Measurements from ENCODE around the gene SFI1.
"Not testable (repeated sequence)": the region's sequence is repeated elsewhere in the genome, so short reads cannot be mapped to it uniquely, and the experiment has no call there.

Gene SFI1

DNA sequence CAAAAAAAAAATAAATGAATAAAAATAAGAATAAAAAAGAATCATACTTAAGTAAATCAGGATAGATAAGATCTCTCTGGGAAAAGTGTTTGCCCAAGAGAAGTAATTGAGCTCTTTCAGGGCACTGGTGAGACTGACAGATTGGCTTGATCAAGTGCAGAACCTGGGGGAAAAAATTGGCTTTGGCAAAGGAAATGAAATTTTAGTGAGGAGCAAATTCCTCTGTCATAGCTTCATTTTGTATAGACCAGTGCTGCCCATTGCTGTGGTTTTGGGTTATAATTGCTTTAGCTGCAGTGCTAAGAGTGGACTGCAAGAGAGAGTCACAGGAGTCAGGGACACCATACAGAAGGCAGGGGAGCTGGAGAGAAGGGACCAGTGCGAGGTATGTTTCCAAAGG is 35.7 kb downstream of the SFI1 start:
- Histone ChIP-seq H3K9me3 (ENCODE audit: control insufficient read depth, insufficient read depth, low read length) (no peaks in the 10 kb centered on the region), H3K9ac (ENCODE audit: low read depth, low read length) (no peak overlapping the region), H3K4me3 (ENCODE audit: low read depth, low read length) (no peak overlapping the region), H3K4me1 (ENCODE audit: control insufficient read depth, insufficient read depth, low read length) (no peaks in the 10 kb centered on the region), H3K36me3 (ENCODE audit: control insufficient read depth, insufficient read depth, low read length) (no peaks in the 10 kb centered on the region), H3K27me3 (ENCODE audit: control insufficient read depth, insufficient read depth, low read length) (no peaks in the 10 kb centered on the region)

DNA sequence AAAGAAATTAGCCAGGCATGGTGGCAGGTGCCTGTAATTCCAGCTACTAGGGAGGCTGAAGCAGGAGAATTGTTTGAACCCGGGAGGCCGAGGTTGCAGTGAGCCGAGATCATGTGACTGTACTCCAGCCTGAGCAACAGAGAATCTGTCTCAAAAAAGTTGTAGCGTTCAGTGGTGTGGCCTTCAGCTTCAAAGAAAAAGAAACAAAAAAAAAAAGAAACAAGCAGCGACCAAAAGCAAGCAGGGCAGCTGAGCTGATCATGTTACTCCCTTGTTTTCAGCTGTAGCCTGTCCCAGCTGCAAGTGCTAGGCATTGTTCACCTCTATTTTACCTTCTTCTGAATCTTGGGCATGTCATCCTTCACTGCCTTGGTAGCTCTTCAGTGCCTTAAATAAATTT is 37.0 kb downstream of the SFI1 start:
- Histone ChIP-seq H3K27me3 (ENCODE audit: control insufficient read depth, insufficient read depth, low read length) (no peaks in the 10 kb centered on the region), H3K9ac (ENCODE audit: low read depth, low read length) (no peak overlapping the region), H3K36me3 (ENCODE audit: control insufficient read depth, insufficient read depth, low read length) (no peaks in the 10 kb centered on the region), H3K9me3 (ENCODE audit: control insufficient read depth, insufficient read depth, low read length) (no peaks in the 10 kb centered on the region), H3K4me1 (ENCODE audit: control insufficient read depth, insufficient read depth, low read length) (no peaks in the 10 kb centered on the region), H3K4me3 (ENCODE audit: low read depth, low read length) (no peak overlapping the region)

DNA sequence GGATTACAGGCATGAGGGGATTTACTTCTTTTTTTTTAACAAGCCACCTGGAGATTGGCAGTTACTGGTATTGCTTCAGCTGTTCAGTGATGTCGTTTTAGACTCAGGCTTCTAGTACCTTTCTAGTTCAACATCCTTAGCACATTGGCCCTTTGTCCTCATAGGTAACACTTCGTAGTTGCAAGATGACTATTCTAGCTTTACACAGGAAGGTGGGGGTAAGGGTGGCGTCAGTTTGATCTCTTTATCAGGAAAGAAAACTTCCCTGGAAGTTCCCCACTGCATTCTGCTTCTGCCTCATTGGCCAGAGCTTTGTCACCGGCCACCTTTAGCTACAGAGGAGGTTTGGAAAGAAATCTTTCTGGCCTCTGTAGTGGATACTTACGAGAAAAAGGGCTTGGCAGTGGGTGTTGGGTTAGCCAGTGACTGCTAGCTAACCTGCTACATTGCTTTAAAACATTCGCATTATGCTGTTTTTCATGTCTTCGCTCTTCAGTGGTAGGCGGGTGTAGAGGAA is 40.7 kb downstream of the SFI1 start:
- Histone ChIP-seq H3K4me1 (ENCODE audit: control insufficient read depth, insufficient read depth, low read length) (no peaks in the 10 kb centered on the region), H3K9ac (ENCODE audit: low read depth, low read length) (no peak overlapping the region), H3K9me3 (ENCODE audit: control insufficient read depth, insufficient read depth, low read length) (no peaks in the 10 kb centered on the region), H3K36me3 (ENCODE audit: control insufficient read depth, insufficient read depth, low read length) (no peaks in the 10 kb centered on the region), H3K4me3 (ENCODE audit: low read depth, low read length) (no peak overlapping the region), H3K27me3 (ENCODE audit: control insufficient read depth, insufficient read depth, low read length) (no peaks in the 10 kb centered on the region)

DNA sequence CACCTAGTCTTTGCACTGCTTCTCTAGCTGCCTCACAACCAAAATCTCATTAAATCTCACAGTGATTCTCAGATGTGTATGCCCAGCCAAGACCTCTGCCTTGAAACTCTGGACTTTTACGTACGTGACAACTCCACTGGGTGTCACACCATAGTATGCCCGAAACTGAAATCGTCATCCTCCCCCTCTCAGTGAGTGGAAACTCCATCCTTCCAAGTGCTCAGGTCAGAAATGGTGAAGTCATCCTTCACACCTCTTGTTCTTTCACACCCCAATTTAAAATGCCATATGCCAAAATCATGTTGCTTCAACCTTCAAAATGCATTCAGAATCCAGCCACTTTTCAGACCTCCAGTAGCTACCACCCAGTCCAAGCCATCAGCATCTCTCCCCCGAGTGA is 42.5 kb downstream of the SFI1 start:
- Histone ChIP-seq H3K36me3 (ENCODE audit: control insufficient read depth, insufficient read depth, low read length) (no peaks in the 10 kb centered on the region), H3K27me3 (ENCODE audit: control insufficient read depth, insufficient read depth, low read length) (no peaks in the 10 kb centered on the region)

DNA sequence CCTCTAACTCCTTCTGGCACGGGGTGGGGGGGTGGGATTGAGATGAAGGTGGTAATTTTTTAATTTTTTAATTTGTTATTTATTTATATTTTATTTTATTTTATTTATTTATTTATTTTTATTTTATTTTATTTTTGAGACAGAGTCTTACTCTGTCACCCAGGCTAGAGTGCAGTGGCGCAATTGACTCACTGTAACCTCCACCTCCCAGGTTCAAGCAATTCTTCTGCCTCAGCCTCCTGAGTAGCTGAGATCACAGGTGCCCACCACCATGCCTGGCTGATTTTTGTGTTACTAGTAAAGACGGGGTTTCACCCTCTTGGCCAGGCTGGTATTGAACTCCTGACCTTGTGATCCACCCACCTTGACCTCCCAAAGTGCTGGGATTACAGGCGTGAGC is 43.8 kb downstream of the SFI1 start:
- H3K4me1 ChIP-seq (ENCODE audit: control insufficient read depth, insufficient read depth, low read length); H3K4me3 ChIP-seq (ENCODE audit: low read depth, low read length); H3K9me3 ChIP-seq (ENCODE audit: control insufficient read depth, insufficient read depth, low read length); H3K27me3 ChIP-seq (ENCODE audit: control insufficient read depth, insufficient read depth, low read length); H3K36me3 ChIP-seq (ENCODE audit: control insufficient read depth, insufficient read depth, low read length); H3K9ac ChIP-seq (ENCODE audit: low read depth, low read length): not testable (repeated sequence)

More for the DNA sequence above, 42.5 kb downstream of the SFI1 start:
- H3K9me3 ChIP-seq (ENCODE audit: control insufficient read depth, insufficient read depth, low read length), result no peaks in the 10 kb centered on the region
- no peak overlapping the region for H3K9ac ChIP-seq (ENCODE audit: low read depth, low read length)
- H3K4me1 ChIP-seq (ENCODE audit: control insufficient read depth, insufficient read depth, low read length), result no peaks in the 10 kb centered on the region
- no peak overlapping the region for H3K4me3 ChIP-seq (ENCODE audit: low read depth, low read length)

DNA sequence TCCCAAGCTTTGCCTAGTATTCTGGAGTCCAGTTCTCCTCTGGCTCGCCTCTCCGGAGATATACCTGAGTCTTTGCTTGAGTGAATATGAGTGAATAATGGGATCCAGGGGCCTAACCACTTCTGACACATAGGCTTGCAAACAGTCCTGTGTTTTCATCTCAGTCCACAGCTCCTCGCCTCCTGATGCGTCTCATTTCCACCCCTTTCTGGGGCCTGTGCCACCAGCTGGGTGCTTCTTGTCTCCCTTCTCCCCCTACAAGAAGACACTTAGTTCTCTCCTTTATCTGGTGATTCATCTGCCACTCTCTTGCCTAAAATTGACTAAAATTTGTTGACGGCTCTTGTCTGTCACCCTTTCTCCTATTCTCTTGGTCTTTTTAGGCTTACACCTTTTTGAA is 44.6 kb downstream of the SFI1 start:
- Histone ChIP-seq H3K36me3 (ENCODE audit: control insufficient read depth, insufficient read depth, low read length) (no peaks in the 10 kb centered on the region), H3K4me1 (ENCODE audit: control insufficient read depth, insufficient read depth, low read length) (no peaks in the 10 kb centered on the region)

DNA sequence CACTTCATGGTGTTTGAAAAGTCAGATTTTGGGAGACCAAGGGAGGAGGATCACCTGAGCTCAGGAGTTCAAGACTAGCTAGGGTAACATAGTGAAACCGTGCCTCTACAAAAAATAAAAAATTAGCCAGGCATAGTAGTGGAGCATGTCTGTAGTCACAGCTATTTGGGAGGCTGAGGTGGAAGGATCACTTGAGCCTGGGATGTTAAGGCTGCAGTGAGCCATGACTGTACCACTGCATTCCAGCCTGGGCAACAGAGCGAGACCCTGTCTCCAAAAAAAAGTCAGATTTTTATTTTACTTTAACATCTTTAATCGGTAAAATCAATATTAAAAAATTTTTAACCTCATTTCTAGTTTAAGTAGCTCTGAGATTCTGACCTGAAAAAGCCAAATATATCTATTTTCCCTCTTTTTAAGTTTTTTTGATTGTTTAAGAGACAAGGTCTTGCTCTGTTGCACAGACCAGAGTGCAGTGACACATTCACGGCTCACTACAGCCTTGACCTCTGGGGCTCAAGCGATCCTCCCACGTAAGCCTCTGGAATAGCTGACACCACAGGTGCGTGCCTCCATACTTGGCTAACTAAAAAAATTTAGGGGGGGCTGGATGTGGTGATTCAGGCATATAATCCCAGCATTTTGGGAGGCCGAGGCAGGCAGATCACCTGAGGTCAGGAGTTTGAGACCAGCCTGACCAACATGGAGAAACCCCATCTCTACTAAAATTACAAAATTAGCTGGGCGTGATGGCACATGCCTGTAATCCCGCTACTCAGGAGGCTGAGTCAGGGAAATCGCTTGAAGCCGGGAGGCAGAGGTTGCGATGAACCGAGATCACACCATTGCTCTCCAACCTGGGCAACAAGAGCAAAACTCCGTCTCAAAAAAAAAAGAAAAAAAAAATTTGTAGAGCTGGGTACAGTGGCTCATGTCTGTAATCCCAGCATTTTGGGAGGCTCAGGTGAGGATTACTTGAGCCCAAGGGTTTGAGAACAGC is 48.4 kb downstream of the SFI1 start:
- Histone ChIP-seq H3K4me3 (ENCODE audit: low read depth, low read length) (no peak overlapping the region), H3K4me1 (ENCODE audit: control insufficient read depth, insufficient read depth, low read length) (no peaks in the 10 kb centered on the region), H3K9ac (ENCODE audit: low read depth, low read length) (no peak overlapping the region), H3K27me3 (ENCODE audit: control insufficient read depth, insufficient read depth, low read length) (no peaks in the 10 kb centered on the region), H3K36me3 (ENCODE audit: control insufficient read depth, insufficient read depth, low read length) (no peaks in the 10 kb centered on the region), H3K9me3 (ENCODE audit: control insufficient read depth, insufficient read depth, low read length) (no peaks in the 10 kb centered on the region)

More for the DNA sequence above, 44.6 kb downstream of the SFI1 start:
- Histone ChIP-seq H3K9me3 (ENCODE audit: control insufficient read depth, insufficient read depth, low read length) (no peaks in the 10 kb centered on the region), H3K4me3 (ENCODE audit: low read depth, low read length) (no peak overlapping the region), H3K9ac (ENCODE audit: low read depth, low read length) (no peak overlapping the region), H3K27me3 (ENCODE audit: control insufficient read depth, insufficient read depth, low read length) (no peaks in the 10 kb centered on the region)

DNA sequence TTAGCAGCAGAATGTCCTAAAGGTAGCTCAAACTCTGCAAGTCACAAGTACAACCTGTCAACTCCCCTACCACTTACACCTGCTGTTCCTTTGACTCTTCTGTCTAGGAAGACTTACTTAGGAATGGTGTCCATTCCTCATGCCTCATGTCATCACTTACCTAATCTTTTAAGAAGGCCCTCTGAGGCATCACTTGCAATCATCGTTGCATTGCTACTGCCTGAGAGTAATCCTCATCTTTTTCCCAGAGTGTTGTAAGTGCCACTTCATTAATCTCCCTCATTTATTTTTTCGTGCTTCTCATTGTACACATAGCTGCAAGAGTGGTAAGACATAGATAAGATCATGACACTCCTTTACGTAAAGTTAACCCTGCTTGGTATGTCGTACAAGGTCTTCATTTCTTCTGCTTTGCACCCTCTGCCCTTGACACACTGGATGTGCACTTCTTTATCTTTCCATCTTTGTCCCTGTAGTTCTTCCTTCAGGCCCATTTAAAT is 54.6 kb downstream of the SFI1 start:
- Histone ChIP-seq H3K4me3 (ENCODE audit: low read depth, low read length) (no peak overlapping the region), H3K36me3 (ENCODE audit: control insufficient read depth, insufficient read depth, low read length) (peaks cover 3% of the 10 kb centered on the region), H3K9me3 (ENCODE audit: control insufficient read depth, insufficient read depth, low read length) (no peaks in the 10 kb centered on the region), H3K4me1 (ENCODE audit: control insufficient read depth, insufficient read depth, low read length) (no peaks in the 10 kb centered on the region), H3K9ac (ENCODE audit: low read depth, low read length) (no peak overlapping the region), H3K27me3 (ENCODE audit: control insufficient read depth, insufficient read depth, low read length) (no peaks in the 10 kb centered on the region)

DNA sequence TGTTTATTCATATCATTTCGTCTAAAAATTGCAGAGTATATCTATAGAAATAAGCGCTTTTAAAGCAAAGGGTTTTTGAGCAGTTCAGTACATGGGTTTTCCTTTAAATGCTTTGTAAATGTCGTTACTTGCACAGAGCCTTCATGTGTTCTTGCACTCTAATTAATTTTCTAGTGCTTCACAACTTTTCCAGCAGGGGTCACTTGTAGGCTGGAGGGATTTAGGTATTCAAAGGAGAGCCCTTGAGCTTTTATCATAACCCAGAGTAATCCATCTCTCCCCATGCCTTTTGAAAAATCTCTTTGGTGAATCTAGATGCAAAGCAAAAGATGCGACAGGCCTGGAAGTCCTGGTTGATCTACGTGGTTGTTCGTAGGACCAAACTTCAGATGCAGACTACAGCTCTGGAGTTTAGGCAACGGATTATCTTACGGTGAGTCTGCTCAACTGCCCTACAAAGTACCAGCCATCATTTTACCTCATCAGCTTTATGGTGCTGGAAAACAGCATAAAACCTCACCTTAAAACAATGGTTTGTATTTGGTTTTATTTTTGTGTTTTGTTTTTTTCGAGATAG is 60.4 kb downstream of the SFI1 start:
- no peaks in the 10 kb centered on the region for H3K4me1 ChIP-seq (ENCODE audit: control insufficient read depth, insufficient read depth, low read length)
- H3K4me3 ChIP-seq (ENCODE audit: low read depth, low read length), result no peak overlapping the region
- H3K27me3 ChIP-seq (ENCODE audit: control insufficient read depth, insufficient read depth, low read length), result no peaks in the 10 kb centered on the region
- no peaks in the 10 kb centered on the region for H3K9me3 ChIP-seq (ENCODE audit: control insufficient read depth, insufficient read depth, low read length)
- no peaks in the 10 kb centered on the region for H3K36me3 ChIP-seq (ENCODE audit: control insufficient read depth, insufficient read depth, low read length)
- no peak overlapping the region for H3K9ac ChIP-seq (ENCODE audit: low read depth, low read length)

DNA sequence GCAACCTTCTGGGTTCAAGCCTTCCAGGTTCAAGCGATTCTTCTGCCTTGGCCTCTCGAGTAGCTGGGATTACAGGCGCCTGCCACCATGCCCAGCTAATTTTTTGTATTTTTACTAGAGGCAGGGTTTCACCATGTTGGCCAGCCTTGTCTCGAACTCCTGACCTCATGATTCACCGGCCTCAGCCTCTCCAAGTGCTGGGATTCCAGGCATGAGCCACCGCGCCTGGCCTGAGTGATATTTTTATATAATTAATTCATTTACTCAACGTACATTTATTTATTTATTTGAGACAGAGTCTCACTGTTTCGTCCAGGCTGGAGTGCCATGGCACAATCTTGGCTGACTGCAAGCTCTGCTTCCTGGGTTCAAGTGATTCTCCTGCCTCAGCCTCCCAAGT is 62.2 kb downstream of the SFI1 start:
- not testable (repeated sequence) for H3K9me3 ChIP-seq (ENCODE audit: control insufficient read depth, insufficient read depth, low read length); H3K36me3 ChIP-seq (ENCODE audit: control insufficient read depth, insufficient read depth, low read length); H3K4me1 ChIP-seq (ENCODE audit: control insufficient read depth, insufficient read depth, low read length); H3K27me3 ChIP-seq (ENCODE audit: control insufficient read depth, insufficient read depth, low read length); H3K4me3 ChIP-seq (ENCODE audit: low read depth, low read length); H3K9ac ChIP-seq (ENCODE audit: low read depth, low read length)

DNA sequence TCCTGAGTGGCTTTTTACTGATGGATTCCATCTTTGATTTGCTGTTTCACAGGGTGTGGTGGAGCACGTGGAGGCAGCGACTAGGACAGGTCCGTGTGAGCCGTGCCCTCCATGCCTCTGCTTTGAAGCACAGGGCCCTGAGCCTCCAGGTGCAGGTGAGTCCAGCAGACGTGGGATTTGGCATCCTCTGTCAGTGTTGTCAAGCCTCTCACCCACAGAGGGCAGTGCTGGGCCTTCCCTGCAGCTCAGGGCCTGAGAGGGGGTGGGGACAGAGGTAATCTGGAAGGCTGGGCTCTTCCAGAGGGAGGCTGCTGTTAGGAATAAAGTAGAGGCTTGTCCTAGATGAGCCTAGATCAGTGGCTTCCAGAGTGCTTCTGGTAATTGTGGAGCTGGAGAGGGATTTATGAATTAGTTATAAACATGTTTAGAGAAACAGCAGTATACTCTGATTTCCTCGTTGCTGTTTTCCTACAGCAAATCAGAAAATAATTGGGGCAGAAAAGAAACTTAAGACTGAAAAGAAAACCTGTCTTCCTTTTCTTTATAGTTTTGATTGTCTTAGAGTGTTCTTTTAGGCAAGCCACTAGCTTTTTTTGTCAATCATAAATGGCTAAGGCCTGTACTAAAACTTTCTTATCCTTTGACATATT is 65.0 kb downstream of the SFI1 start:
- Histone ChIP-seq H3K36me3 (ENCODE audit: control insufficient read depth, insufficient read depth, low read length) (no peaks in the 10 kb centered on the region), H3K9ac (ENCODE audit: low read depth, low read length) (no peak overlapping the region)

More for the DNA sequence above, 65.0 kb downstream of the SFI1 start:
- Histone ChIP-seq H3K27me3 (ENCODE audit: control insufficient read depth, insufficient read depth, low read length) (no peaks in the 10 kb centered on the region), H3K4me3 (ENCODE audit: low read depth, low read length) (no peak overlapping the region), H3K9me3 (ENCODE audit: control insufficient read depth, insufficient read depth, low read length) (no peaks in the 10 kb centered on the region), H3K4me1 (ENCODE audit: control insufficient read depth, insufficient read depth, low read length) (no peaks in the 10 kb centered on the region)
